Renal cortex interstitium (tissue), 11 donors: ENCODE measurements around the gene NPAS3. TPM values are rescaled to one million over a fixed set of nuclear protein-coding genes. Genes with fewer than 3 reads are reported as not detected.
A peak's percentile ranks its signal among the peaks of the same experiment; 100 is the strongest.

Experiments
- DNase-seq, 11 donors: peaks; one replicate each; pipeline ENCODE4 v3.0.0-alpha.2; 2013; ENCODE audit warnings: low read depth in 9 of 11, low spot score in 4 of 11; ENCODE audit errors: extremely low read depth in 1 of 11
- polyA plus RNA-seq, 3 donors: library from polyadenylated mRNA; unstranded; fragments of 120-200 nt; gene quantifications; one replicate each; pipeline ENCODE4 v1.2.1, GENCODE V29; 2013; ENCODE audit not compliant: insufficient read length in 3 of 3

NPAS3 gene
- polyA plus RNA-seq, 3 donors = 6.3 to 8.9 (median 8.7) TPM

- DNase-seq = no peak
Observed at GRCh38 chr14:33207467-33208017, 268.9 kb downstream of the NPAS3 start.

- DNase-seq = peak in 10 of 11 donors; percentile 11 to 40 (median 24)
Observed at GRCh38 chr14:33210311-33210710, 271.6 kb downstream of the NPAS3 start.

- DNase-seq = no peak
Observed at GRCh38 chr14:33218026-33218425, 279.3 kb downstream of the NPAS3 start.

GRCh38 chr14:33219957-33220356, 281.3 kb downstream of the NPAS3 start:
- no peak for DNase-seq

GRCh38 chr14:33229269-33229929, 290.7 kb downstream of the NPAS3 start:
- peak in 9 of 11 donors; percentile 11 to 48 (median 25) for DNase-seq

- DNase-seq = no peak
Observed at GRCh38 chr14:33230021-33230420, 291.3 kb downstream of the NPAS3 start.

GRCh38 chr14:33232031-33232430, 293.4 kb downstream of the NPAS3 start:
- no peak for DNase-seq

- no peak for DNase-seq
Observed at GRCh38 chr14:33237115-33237740, 298.5 kb downstream of the NPAS3 start.

- DNase-seq = no peak
Observed at GRCh38 chr14:33239465-33239864, 300.8 kb downstream of the NPAS3 start.

GRCh38 chr14:33240466-33240865, 301.8 kb downstream of the NPAS3 start:
- DNase-seq = no peak

GRCh38 chr14:33241331-33241730, 302.7 kb downstream of the NPAS3 start:
- DNase-seq = no peak

- no peak for DNase-seq
Observed at GRCh38 chr14:33249233-33249820, 310.6 kb downstream of the NPAS3 start.

GRCh38 chr14:33250963-33251362, 312.3 kb downstream of the NPAS3 start:
- DNase-seq = no peak

GRCh38 chr14:33254342-33254741, 315.7 kb downstream of the NPAS3 start:
- DNase-seq = no peak

- DNase-seq = no peak
Observed at GRCh38 chr14:33254861-33255395, 316.2 kb downstream of the NPAS3 start.

- DNase-seq = no peak
Observed at GRCh38 chr14:33257796-33258195, 319.1 kb downstream of the NPAS3 start.

- no peak for DNase-seq
Observed at GRCh38 chr14:33259764-33260163, 321.1 kb downstream of the NPAS3 start.

- no peak for DNase-seq
Observed at GRCh38 chr14:33271216-33271615, 332.5 kb downstream of the NPAS3 start.

- no peak for DNase-seq
Observed at GRCh38 chr14:33271891-33272290, 333.2 kb downstream of the NPAS3 start.

- peak in 3 of 11 donors; percentile 2 to 12 (median 8) for DNase-seq
Observed at GRCh38 chr14:33273978-33274377, 335.3 kb downstream of the NPAS3 start.
